Esophagus mucosa (tissue), 1 donor: ENCODE results near the gene RALGDS. TPM values are rescaled to one million over a fixed set of nuclear protein-coding genes. Genes with fewer than 3 reads are reported as not detected.
"Not testable (repeated sequence)": the region's sequence is repeated elsewhere in the genome, so short reads cannot be mapped to it uniquely, and the experiment has no call there.

Experiments used
- ATAC-seq: fragments of 200-7000 bp; cut with Tn5 transposase; one replicate; pipeline ENCODE4 v1.9.1; 2020
- total RNA-seq: library from RNA; stranded (reverse); gene quantifications from one replicate; pipeline ENCODE4 v1.2.4, GENCODE V29; 2023
- donor health status: DM: yes; HTN: yes; CAD: no.

Gene RALGDS
- 35.0 TPM for total RNA-seq

DNA sequence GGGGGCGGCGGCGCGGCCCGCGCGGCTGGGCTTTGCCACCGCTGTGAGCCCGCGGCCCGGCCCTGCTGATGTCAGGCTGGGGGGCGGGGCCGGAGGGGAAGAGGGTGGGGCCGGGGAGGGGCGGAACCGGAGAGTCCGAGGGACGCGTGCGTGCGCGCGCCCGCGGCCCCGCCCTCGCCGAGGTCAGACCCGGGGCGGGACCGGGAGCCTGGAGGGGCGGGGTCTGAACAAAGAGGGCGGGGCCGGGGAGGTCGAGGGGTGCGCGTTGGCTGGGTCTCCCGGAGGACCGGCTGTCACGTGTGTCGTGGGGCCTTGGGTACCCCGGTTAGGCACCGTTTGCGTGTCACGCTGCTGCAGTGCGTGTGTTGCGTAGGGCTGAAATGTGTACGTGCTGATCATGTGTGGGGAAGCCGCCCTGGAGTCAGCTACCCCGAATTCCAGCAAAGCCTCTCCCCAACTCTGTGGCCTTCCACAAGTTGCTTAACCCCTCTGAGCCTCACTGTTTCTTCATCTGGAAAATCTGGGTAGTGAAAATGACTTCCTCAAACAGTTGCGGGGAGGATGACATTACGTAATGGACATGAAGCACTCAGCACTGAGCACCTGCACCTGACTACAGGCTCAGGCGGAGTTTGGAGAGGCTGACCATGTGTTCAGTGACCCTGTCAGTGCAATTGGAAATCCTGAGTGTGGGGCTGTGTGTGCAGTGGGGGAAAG lies at the start of gene RALGDS:
Gene RALGDS, minus strand, starts transcription at position 43 of the 717 bp plus-strand sequence. CDS start 86 bp downstream, outside the sequence.
- ATAC-seq: peak; percentile 75

DNA sequence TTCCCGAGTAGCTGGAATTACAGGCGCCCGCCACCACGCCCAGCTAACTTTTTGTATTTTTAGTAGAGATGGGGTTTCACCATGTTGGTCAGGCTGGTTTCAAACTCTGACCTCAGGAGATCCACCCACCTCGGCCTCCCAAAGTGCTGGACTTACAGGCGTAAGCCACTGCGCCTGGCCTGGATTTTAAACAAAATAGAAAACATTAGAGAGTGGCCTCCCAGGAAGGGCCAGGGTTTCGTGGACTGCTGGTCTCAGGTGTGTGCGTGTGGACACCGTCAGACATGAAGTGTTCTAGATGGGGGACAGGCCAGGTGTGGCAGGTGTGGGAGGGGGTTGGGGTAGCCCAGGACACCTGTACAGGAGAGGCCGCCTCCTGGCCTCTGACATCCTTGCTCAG lies 49.7 kb upstream of the RALGDS start:
- no peak for ATAC-seq

DNA sequence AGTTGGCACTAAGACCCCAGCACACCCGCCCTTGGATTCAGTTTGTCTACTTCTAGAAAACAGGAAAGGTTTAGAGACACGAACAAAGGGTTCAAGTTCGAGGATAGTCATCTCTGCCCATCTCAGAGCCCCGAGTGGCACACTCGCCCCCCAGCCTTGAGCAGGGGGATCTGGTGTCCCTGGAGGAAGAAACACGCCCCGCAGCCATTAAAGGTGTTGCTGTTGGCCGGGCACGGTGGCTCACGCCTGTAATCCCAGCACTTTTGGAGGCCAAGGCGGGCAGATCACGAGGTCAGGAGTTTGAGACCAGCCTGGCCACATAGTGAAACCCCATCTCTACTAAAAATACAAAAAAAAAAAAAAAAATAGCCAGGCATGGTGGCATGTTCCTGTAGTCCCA lies 48.6 kb upstream of the RALGDS start:
- ATAC-seq: not testable (repeated sequence)

DNA sequence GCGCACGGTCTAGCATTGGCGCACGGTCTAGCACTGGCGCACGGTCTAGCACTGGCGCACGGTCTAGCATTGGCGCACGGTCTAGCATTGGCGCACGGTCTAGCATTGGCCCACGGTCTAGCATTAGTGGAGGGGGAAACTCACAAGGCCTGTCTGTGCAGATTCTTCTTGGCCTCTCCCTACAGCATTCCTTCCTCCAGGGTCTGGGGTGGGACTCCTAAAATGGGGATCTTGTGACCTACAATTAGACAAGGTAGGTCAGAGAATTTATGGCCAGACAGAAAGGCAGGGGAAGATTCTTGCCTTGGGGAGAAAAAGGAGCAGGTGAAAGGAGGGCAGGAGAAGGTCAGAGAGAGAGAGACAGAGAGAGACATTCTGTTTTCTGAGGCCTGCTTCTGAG lies 48.1 kb upstream of the RALGDS start:
- no peak for ATAC-seq

DNA sequence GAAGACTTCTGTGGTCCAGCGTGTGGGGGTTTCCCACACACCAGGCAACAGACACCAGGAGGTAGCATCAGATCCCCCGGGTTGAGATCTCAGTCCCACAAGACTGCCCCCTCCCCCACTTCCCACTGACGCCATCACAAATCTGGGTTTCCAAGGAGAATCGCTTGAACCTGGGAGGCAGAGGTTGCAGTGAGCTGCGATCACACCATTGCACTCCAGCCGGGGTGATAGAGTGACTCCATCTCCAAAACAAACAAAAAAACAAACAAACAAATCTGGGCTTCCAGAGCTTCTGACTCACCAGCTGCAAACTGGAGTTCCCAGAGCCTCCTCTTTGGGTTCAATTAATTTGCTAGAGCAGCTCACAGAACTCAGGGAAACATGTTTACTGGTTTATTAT lies 47.4 kb upstream of the RALGDS start:
- ATAC-seq: no peak

DNA sequence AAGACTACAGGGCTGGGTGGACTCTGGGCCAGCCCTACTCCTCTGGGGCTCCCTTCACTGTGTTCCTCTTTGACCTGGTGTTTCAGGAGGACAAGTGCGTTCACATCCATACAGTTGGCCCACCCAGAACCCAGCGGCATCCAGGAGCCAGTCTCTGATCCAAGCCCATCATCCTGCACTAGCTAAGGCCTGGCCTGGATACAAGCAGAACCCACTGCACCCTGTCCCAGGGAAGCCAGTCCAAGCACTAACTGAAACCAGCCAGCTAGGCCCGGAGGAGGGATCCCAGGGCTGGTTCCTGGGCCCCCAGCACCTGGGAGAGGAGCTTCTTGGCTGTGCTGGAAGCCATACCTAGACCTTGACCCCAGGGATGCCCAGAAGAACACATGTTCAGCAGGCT lies 46.7 kb upstream of the RALGDS start:
- no peak for ATAC-seq

DNA sequence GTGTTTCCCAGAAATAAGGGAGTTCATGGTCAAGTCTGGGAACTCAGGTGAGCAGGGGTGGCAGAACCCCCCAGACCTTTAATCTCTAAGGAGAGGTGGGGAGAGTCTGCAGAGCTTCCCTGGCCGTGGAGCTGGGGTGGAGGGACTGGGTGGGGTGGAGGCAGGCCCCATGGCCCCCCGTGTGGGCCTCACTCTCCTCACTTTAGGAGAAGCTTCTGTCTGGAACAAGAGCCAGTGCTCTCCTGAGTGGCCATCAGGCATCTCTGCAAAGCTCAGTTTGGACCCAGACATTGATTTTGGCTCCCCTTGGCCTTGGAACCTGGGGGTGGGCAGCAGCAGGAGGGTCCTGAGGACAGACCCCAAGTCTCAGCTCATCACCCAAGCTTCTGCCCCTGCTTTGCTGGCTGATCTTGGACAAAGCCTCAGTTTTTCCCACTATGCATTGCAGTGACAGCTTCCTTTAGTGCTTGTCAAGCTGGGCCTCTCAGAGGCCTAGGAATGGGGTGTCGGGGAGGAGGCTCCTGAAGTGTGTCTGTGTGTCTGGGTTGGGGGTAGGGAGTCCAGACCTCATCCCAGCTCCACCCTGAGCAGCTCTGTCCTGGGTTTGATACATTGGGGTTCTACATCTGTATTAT lies 46.2 kb upstream of the RALGDS start:
- ATAC-seq: no peak

DNA sequence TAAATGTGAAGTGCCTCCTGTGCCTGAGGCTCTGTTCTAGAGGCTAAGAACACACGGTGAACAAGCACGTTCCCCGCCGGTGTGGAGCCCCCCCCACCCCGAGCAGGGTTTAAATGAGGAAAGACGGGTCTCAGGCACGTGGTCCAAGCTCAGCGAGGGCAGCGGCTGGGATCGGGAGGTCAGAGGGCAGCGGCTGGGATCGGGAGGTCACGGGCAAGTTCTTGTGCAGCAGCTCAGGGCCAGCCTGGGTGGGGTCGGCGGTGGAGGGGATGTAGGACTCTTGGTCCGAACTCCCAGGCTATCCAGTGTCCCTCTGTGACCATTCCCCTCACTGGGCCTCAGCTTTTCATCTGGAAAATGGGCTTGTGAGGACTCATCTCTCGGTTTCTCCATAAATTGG lies 45.4 kb upstream of the RALGDS start:
- ATAC-seq: no peak

DNA sequence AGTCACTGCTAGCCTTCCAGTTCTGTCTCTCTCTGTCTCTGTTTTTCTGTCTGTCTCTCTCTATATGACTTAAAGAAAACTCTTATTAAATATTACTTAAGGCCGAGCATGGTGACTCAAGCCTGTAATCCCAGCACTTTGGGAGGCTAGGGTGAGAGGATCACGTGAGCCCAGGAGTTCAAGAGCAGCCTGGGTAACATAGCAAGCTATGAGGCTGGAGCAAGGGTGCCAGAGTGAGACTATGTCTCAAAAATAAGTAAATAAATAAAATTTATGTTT lies 44.4 kb upstream of the RALGDS start:
- no peak for ATAC-seq

DNA sequence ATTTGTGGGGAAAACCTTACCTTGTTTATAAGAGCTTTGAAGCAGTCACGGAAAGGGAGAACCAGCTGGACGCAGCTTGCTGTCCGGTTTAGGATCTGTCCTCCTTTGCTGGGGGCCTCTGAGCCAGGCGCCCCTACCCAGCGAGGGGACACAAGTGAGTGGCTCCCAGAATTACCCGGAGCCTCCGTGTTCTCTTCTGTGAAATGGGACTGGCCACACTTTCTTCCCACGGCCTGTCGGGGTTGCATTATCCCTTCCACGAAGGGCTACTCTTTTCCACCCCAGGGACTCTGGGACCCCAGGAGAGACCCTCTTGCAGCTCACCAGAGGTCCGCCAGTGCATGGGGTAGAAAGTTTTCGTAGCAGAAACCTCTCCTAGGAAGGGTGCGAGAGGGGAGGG lies 43.2 kb upstream of the RALGDS start:
- no peak for ATAC-seq

DNA sequence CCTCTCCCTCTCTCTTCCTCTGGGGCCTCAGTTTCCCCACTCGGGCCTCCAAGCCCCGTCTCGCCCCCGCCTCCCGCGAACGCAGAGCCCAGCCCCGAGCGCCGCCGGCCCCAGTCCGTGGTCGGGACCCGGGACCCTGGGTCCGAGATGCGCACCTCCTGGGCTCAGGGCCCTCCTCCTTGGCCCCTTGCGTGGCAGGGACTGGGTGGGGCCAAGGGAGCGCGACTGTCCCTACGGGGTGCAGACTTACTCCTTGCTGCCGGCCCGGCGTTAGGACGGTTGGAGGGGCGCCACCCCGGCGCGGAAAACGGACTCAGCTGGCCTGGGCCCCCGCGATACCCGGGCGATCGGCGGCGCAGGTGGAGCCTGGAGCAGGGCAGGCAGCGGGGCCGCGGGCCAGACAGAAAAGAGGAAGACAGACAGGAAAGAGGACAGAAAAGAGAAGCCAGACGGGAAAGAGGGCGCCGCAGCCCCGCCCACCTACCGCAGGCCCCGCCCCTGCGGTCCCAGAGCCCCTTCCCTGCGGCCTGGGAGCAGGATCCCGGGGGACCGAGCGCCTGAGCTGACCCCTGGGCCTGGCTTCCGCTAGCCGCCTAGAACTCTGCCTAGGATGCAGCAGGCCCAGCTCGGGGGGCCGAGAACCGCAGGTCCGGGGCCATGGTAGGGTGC lies 42.6 kb upstream of the RALGDS start, which contains the start of gene GBGT1:
Gene GBGT1, minus strand, starts transcription at position 411 of the 669 bp plus-strand sequence. CDS start 1,502 bp downstream, outside the sequence.
- peak; percentile 36 for ATAC-seq

DNA sequence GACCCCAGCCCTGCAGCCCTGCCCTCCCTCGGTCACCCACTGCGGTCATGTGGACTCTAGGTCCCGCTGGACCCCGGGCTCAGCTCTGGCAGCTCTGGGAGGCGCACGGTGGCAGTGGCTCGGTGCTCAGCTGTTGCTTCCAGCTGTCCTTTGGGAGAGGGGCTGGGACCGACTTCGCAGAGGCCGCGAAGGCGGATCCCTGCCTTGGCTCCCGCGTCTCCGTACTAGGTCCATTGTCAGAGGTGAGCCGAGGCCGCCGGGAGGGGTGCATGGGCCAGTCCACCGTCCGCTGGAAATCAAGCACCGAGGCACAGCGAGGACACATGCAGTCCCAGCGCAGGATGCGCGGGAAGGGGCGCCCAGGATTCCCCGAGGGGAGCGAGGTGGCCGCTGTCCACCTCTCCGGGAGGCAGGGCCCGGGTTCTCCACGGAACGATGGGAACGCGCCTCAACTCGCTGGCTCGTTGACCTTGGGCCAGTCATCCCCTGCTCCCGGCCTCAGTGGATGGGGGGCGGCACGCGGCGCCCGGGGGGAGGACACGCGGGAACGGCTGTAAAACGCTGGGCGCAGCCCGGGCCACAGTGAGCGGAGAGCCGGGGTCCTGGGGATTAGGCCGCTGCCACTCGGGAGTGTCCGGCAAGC lies 41.9 kb upstream of the RALGDS start:
- no peak for ATAC-seq

DNA sequence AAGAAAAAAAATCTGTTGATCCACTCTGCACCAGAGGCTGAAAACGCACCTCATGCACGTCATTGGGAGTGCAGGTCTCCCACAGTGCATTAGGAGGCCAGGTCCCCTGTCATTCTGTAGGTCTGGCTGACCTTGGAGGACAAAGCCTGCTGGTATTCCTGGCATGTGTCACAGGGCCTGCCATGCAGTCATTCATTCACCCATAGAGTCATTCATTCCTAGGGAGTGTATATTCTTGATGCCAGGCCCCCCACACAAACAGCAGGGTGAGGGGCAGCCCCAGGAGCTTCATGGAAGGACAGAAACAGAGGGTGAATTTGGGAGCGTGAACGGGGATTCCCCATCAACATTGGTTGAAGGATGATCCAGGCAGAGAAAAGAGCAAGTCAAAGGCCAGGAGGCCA lies 40.5 kb upstream of the RALGDS start:
- ATAC-seq: no peak

DNA sequence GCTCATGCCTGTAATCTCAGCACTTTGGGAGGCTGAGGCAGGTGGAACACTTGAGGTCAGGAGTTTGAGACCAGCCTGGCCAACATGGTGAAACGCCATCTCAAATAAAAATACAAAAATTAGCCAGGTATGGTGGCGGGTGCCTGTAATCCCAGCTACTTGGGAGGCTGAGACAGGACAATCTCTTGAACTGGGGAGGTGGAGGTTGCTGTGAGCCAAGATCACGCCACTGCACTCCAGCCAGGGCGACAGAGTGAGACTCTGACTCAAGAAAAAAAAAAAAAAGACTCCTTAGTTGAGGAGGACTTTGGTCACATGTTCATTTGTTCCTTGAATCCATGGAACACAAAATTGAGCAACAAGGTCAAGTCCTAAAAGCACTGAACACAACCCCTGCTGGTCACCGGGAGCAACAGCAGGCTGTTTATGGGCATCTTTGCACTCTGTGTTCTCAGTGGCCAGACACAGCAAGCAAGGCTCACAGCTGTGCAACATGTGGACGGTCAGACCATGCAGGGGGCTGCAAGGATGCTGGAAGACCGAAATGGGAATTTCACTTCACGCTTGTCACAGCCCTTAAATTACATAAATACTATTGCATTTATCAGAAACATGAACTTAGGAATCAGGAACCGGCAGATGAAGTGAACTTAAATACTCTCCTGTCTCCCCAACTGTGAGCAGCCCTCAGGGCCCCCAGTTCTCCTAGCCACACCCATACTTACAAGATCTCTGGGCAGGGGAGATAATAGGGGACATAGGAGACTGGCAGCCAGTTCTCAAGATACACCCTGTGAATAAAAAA lies 39.9 kb upstream of the RALGDS start:
- peak; percentile 70 for ATAC-seq

DNA sequence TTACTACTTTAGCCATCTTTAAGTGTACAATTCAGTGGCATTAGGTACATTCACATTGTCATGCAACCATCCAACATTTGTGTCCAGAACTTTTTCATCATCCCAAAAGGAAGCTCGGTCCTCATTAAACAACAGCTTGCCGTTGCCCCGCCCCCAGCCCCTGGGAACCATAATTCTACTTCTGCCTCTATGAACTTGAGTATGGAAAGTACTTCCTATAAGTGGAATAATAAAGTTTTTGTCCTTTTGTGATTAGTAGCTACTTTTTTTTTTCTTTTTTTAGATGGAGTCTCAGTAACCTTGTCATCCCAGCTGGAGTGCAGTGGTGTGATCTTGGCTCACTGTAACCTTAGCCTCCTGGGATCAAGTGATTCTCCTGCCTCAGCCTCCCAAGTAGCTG lies 37.7 kb upstream of the RALGDS start:
- no peak for ATAC-seq

DNA sequence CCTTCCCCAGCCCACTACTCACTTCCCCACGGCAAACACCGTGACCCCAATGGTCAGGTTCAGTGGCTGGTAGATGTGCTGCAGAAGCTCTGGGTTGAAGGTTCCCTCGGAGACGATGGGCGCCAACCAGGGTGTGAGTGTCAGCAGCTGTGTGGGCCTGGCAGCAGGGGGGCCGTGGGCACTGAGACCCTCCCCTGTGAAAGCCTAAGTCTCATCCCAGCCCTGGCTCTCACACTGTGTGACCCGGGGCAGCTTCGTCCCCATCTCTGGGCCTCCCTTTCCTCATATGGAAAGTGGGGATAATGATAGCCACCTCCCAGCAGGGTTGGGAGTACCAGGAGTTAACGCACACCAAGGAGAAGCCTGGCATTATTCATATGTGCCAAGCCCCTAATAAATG lies 34.1 kb upstream of the RALGDS start:
- no peak for ATAC-seq

DNA sequence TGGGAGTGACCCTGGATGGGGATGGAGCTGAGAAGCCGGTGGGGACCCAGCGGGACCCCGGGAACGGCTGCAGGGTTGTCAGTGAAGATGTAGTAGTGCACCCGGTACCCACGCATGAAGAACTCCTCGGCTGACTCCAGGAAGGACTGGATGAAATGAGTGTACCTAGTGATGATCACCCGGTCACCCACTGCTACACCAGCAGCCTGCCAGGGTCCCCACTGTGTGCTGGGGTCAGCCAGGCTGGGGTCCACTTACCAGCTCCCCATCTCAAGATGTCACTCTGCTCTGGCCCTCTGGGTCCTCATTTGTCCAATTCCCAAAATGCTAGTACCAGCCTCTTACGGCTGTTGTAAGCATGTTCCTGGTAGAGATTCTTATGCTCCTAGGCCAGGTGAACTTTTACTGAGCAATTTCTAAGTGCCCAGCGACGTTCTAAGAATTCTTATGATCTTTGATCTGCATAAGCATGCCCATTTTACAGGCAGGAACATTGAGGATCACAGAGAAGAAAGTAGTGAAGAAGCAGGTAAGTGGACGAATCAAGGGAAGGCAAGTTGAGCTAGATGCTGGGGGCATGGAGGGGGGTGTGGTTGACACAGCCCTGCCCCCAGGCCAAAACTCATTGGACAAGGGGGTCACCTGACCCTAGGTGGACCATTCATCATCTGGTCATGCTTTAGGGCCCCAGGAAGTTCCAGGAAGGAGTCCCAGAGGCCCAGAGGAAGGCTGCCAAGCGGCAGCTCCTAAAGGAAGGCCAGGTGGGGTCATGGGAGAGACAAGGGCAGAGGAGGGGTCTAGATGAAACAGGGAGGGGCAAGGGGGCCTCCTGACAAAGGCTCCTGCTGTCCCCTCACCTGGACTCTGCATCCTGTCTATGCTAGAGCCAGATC lies 33.3 kb upstream of the RALGDS start:
- ATAC-seq: no peak

DNA sequence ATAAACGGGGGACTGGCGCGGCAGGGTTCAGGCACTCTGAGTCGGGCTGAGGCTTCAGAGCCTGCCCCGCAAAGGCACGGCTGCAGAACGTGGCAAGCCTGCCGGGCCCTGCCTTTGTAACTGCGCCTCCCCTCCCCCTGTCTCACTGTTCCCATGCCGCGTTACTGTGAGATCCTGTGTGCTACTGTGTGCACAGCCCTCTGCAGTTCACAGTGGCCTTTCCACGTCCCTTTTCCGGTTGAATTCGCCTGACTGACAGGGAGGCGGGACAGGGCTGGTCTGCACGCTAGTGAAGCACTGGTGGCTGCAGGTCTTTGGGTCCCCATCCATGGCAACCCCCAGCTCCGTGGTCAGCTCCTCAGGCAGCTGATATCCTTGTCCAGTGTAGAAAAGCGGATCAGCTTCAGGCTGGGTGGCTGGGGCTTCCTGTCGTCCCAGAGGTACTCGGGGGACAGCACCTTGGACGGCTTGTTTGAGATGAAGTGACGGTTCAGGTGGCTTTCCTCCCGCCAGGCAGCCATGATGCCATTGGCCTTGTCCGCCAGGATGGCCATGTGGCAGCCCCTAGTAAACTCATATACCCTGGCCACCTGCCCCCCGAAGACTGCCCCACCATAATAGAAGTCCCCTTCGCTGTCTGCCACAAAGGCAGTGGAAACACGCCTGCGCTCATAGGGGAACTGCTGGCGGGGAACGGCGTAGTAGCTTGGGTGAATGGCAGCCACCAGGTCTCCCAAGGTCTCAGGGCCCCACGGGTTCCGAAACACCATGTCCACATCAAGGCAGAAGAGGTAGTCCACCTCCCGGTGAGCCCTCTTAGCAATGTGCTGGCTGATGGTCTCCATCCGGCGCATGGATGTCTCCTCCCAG lies 32.4 kb upstream of the RALGDS start:
- no peak for ATAC-seq

DNA sequence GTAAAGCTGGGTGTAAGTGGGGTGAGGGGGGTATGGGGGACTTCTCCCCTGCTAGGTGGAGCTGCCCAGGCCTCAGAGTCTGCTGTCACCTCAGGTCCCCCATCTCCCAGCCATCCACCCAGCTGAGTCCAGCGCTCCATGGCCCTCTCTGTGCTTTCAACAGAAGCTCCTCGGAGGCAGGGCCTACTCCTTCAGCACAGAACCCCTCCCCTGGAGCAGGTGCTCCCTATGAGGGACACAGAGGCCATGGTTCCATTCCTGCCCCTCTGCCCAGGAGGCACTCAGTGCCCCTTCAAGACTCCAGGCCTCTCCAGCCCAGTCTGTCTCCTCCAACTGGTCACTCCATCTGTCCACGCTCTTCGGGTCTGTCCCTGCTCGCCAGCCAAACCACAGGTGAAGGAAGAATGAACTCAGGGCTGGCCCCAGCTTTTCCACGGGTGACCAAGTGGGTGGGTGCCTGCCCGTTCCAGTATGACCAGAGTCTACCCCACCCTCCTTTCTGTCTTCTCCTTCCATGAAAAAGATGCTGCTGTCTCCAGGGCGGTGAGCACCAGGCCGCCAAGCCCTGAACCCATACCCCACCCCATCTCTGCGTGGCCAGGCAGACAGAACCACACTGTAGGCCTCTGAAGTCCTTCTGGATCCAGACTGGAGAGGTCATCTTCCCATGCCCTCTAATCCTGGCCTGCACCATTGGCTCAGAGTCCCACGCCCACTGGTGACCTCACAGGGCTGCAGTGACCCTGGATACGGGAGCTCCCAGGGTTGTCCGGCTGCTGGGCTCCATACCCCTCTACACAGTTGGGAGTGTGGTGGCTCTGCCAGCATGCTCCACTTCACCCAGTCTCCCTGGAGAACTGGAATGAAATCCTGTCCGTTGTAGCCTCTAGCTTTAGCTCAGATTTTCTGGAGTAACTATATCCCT lies 30.8 kb upstream of the RALGDS start:
- no peak for ATAC-seq
